GM18505 (cell line): Measurements from ENCODE around the gene CASK.
"Not testable (repeated sequence)": the region's sequence is repeated elsewhere in the genome, so short reads cannot be mapped to it uniquely, and the experiment has no call there.

Experiments used
- ATAC-seq: cut with Tn5 transposase; IDR thresholded peaks from one replicate; pipeline ENCODE4 v1.9.1; 2021; ENCODE audit not compliant: unreplicated experiment
- POLR2A ChIP-seq: IDR thresholded peaks from 4 replicates; pipeline ENCODE4 v1.6.1; 2011; ENCODE audit warnings: borderline replicate concordance; ENCODE audit not compliant: insufficient read depth, insufficient read length; ENCODE audit errors: extremely low read depth

CASK gene

DNA sequence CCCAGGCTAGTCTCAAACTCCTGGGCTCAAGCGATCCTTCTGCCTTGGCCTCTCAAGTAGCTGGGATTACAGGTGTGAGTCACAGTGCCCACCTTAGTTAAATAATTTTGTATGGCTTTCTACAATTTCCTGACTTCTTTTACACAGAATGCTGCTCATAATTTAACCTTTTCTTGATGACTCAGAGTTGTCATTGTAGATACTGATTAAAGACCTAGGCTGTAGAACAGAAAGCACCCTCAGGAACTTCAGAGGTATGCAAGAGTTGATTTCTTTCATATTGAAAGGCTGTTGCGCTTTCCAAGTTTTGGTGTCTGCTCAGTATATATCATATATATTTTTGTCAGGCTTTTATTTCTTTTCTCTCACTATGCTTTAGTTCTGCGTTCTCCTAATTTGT is 255.7 kb downstream of the CASK start:
- TF ChIP-seq POLR2A: no peak
- ATAC-seq: no peak

DNA sequence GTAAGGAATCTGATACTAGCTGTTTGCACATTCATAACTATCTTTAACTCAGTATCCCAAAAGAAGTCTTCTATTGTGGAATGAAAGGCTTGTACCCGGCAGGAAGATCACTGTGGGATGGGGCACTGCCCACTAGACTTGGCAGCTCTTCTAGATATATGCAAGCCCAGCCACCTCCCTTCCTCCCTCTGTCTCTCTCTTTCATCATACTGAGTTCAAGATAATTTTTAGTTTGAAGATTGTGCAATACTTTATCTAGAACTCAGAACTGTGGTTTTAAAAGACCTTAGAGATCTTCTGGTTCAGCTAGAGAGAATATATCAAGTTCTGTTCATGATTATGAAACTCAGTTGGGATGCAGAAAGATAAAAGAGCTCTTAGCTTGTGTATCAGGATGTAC is 257.1 kb downstream of the CASK start:
- ATAC-seq: no peak
- TF ChIP-seq POLR2A: no peak

- no peak for TF ChIP-seq POLR2A
These were observed 257.7 kb downstream of the CASK start for GRCh38 chrX:41665686-41666085.

DNA sequence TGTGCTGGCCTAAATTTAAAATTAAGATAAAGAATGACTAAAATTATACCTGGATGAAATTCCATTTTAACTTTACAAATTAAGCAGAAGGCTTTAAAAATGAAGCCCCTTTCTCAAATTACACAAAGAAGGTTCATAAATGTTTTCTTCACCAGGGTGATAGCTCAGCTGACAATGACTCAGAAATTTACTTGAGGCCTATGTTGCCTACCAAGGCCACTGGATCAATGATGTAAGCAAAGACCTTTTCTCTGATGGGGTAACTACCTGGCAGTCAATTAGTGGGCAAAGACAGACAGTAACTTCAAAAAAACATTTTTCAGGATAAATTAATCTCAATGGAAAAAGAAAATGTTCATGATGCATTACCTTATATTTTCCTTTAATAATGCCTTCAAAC is 258.4 kb downstream of the CASK start:
- no peak for TF ChIP-seq POLR2A
- ATAC-seq: no peak

More at GRCh38 chrX:41665686-41666085, 257.7 kb downstream of the CASK start:
- ATAC-seq: no peak

GRCh38 chrX:41664375-41664901 is 258.9 kb downstream of the CASK start:
- TF ChIP-seq POLR2A: no peak
- ATAC-seq: no peak

DNA sequence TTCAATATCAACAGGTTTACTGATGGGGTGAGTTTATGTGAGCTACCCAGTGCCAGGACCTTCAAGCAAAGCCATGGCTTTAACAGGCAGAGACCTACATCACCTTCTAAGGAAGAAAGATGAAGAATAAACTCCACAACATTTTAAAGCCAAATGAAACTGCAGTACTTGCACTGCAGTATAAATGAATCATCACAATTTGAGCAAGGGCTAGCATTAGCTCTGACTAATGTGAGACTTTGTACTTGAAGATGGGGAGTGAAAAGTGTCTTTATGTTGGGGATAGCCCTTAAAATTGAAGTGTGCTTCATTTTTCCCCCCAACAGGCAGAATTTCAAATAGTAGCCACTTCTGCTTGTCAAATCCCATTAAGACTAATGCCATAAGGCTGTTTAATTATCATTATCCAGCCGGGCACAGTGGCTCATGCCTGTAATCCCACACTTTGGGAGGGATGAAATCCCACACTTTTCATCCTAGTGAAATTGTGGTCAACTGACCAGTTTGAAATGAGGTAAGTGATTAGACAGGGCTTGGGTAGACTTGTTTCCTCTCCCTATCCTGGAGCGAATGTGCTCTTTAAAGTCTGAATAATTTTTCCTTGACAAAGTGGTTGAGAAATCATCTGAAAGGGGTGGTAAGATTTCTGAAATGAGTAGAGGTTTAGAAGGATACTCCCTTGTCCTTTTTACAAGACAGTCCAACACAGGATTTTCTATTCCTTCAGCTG is 261.8 kb downstream of the CASK start:
- TF ChIP-seq POLR2A: no peak
- no peak for ATAC-seq

- ATAC-seq: no peak
- no peak for TF ChIP-seq POLR2A
These were observed 267.7 kb downstream of the CASK start for GRCh38 chrX:41655631-41656030.

DNA sequence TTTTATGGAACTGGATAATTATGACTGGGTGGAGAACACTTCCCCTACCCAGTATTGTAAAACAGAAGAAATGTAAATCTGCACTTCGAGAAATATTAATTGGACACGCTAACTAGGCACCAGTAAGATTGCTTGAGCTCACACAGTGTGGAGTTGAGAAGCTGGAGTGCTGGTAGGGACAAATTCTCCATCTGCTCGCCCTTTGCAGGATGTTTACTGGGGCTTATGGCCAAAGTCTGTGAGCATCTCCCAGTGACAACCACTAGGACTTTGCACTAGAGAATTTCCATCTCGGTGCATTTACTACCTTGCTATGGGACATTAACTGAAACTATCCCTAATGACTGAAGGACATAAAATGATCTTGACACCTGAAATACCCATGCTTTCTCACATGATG is 268.3 kb downstream of the CASK start:
- no peak for ATAC-seq
- TF ChIP-seq POLR2A: no peak

- no peak for ATAC-seq
- TF ChIP-seq POLR2A: no peak
These were observed 270.2 kb downstream of the CASK start for GRCh38 chrX:41653125-41653524.

DNA sequence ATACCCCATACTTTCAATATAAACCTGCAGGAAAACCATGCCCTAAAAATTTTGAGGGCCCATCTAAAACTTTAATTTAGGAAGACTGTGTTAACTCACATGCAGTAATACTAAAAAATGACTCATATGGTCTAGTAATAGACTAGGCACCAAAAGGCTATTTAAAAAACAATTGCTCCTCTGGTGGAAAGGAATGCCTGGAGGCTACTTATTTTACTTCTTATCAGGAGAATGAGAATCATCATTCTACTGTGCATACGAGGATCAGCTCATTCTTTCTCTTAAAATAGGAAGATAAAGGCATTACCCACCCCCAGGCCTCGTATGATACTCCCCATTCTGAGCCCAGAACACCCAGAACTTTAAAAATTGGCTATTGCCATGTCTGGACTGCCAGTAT is 277.2 kb downstream of the CASK start:
- ATAC-seq: not testable (repeated sequence)

- ATAC-seq: no peak
- no peak for TF ChIP-seq POLR2A
These were observed 289.1 kb downstream of the CASK start for GRCh38 chrX:41634284-41634683.

- no peak for ATAC-seq
- TF ChIP-seq POLR2A: no peak
These were observed 293.3 kb downstream of the CASK start for GRCh38 chrX:41630091-41630490.

DNA sequence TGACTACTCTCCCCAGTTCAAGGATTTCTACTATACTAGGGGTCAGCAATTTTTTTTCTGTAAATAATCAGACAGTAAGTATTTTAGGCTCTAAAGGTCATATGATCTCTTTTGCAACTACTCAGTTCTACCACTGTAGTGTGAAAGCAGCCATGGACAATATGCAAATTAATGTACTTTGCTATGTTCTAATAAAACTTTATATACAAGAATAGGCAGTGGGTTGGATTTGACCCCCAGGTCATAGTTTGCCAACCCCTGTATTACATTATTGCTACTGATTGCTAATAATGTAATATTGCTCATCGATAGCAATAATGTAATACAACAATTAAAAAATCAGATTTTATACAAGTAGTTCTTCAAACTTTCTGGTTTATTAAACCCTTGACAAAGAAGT is 293.8 kb downstream of the CASK start:
- no peak for ATAC-seq

GRCh38 chrX:41621222-41621723 is 302.1 kb downstream of the CASK start:
- ATAC-seq: no peak
- TF ChIP-seq POLR2A: no peak

More for the DNA sequence above, 293.8 kb downstream of the CASK start:
- no peak for TF ChIP-seq POLR2A
